8988T (cell line): Measurements from ENCODE around the gene BARHL1.

Source experiments
- DNase-seq: peaks from one replicate; pipeline ENCODE4 v3.0.0; 2011

The BARHL1 gene

GRCh38 chr9:132588501-132589147 is 6.2 kb downstream of the BARHL1 start:
- DNase-seq = no peak

- DNase-seq = no peak
These were observed 7.0 kb downstream of the BARHL1 start for GRCh38 chr9:132589148-132590036.

- no peak for DNase-seq
These were observed 7.6 kb downstream of the BARHL1 start for GRCh38 chr9:132590037-132590317.

GRCh38 chr9:132590318-132591182 is 8.1 kb downstream of the BARHL1 start:
- no peak for DNase-seq

- DNase-seq = no peak
These were observed 8.8 kb downstream of the BARHL1 start for GRCh38 chr9:132591244-132591643.

- no peak for DNase-seq
These were observed 9.4 kb downstream of the BARHL1 start for GRCh38 chr9:132591751-132592314.

- no peak for DNase-seq
These were observed 10.0 kb downstream of the BARHL1 start for GRCh38 chr9:132592451-132592850.

- no peak for DNase-seq
These were observed 12.0 kb downstream of the BARHL1 start for GRCh38 chr9:132594412-132594811.

- DNase-seq = no peak
These were observed 12.9 kb downstream of the BARHL1 start for GRCh38 chr9:132595319-132595718.

GRCh38 chr9:132596200-132596599 is 13.8 kb downstream of the BARHL1 start:
- no peak for DNase-seq

GRCh38 chr9:132597073-132597775 is 14.8 kb downstream of the BARHL1 start:
- no peak for DNase-seq

- no peak for DNase-seq
These were observed 18.0 kb downstream of the BARHL1 start for GRCh38 chr9:132600326-132600984.

- DNase-seq = no peak
These were observed 19.8 kb downstream of the BARHL1 start for GRCh38 chr9:132602207-132602606.

- no peak for DNase-seq
These were observed 23.0 kb downstream of the BARHL1 start for GRCh38 chr9:132605387-132605786.

GRCh38 chr9:132606066-132606465 is 23.7 kb downstream of the BARHL1 start:
- no peak for DNase-seq

GRCh38 chr9:132609184-132609583 is 26.8 kb downstream of the BARHL1 start:
- no peak for DNase-seq

- no peak for DNase-seq
These were observed 27.4 kb downstream of the BARHL1 start for GRCh38 chr9:132609829-132610228.

GRCh38 chr9:132610661-132611060 is 28.3 kb downstream of the BARHL1 start:
- DNase-seq = no peak

- no peak for DNase-seq
These were observed 31.9 kb downstream of the BARHL1 start for GRCh38 chr9:132614324-132614723.

- DNase-seq = no peak
These were observed 33.4 kb downstream of the BARHL1 start for GRCh38 chr9:132615774-132616173.

- DNase-seq = no peak
These were observed 34.3 kb downstream of the BARHL1 start for GRCh38 chr9:132616725-132617124.

GRCh38 chr9:132622159-132622558 is 39.8 kb downstream of the BARHL1 start:
- no peak for DNase-seq
